Colonic mucosa (tissue), 4 donors: ENCODE measurements around the gene MAGI2. TPM values are rescaled to one million over a fixed set of nuclear protein-coding genes. Genes with fewer than 3 reads are reported as not detected.

ENCODE experiments used
- DNase-seq: peaks from one replicate; pipeline ENCODE4 v3.0.0-alpha.2; 2020
- H3K27ac ChIP-seq: fragments of 200-600 bp; one replicate; pipeline ENCODE4 v1.8.0; 2021
- H3K27me3 ChIP-seq: fragments of 200-600 bp; one replicate; pipeline ENCODE4 v1.8.0; 2021
- H3K36me3 ChIP-seq: fragments of 200-600 bp; one replicate; pipeline ENCODE4 v1.8.0; 2021
- H3K4me1 ChIP-seq: fragments of 200-600 bp; one replicate; pipeline ENCODE4 v1.8.0; 2021; ENCODE audit warnings: mild to moderate bottlenecking
- H3K4me3 ChIP-seq: fragments of 200-600 bp; one replicate; pipeline ENCODE4 v1.8.0; 2021
- H3K9ac ChIP-seq, 2 donors: one replicate each; pipeline ENCODE4 v1.7.0; 2013; ENCODE audit warnings: control low read depth in 2 of 2, low read depth in 2 of 2, low read length in 2 of 2
- H3K9me3 ChIP-seq: fragments of 200-600 bp; one replicate; pipeline ENCODE4 v1.8.0; 2021
- intact Hi-C: fragments of 100-400 bp; cut with DNase I; formaldehyde crosslinking; loops from one replicate; pipeline ENCODE4 v1.14.1; 2022
- total RNA-seq, 2 donors: library from RNA; stranded (reverse); fragmentation: NEBNext Ultra II Directional in 1 of 2; extraction: Animal tissue kit (Norgen Biotek cat#: 25700) in 1 of 2; gene quantifications; one replicate each; pipeline ENCODE4 v1.2.1, GENCODE V29; 2021
- TF ChIP-seq, protein P1 (sequence below): fragments of 200-600 bp; IDR thresholded peaks from one replicate; pipeline ENCODE4 v1.8.0; 2022; ENCODE audit warnings: antibody characterized with exemption, mild to moderate bottlenecking
- donor health status: healthy.
- donor health status: DM: no; HTN: no; CAD: no.
- donor health status: DM: no; HTN: no; CAD: no.

The MAGI2 gene
- total RNA-seq, 2 donors from 2014 or later = 1.1 to 2.4 TPM

DNA sequence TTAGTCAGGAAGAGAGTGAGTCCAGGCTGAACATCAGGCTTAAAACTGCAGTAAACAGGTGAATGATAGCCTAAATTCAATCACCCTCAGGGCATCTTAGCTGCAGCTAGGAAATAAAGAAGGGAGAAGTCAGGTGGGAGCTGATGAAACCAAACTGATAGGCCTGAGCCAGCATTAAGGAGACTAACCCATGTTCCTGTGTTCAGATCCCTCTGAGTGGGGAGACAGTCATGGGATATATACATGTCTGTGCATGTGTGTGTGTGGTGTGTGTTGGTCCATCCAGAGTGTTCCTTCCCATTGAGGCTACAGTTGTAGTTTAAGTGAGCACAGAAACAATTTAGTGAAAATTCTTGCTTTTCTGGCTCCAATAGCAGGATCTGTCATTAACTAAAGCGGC, 1174.0 kb downstream of the MAGI2 start:
- Histone ChIP-seq H3K27me3 (no peaks in the 10 kb centered on the region), H3K27ac (no peak overlapping the region), H3K4me3 (no peak overlapping the region), H3K9ac (no peak overlapping the region), H3K36me3 (no peaks in the 10 kb centered on the region), H3K9me3 (no peaks in the 10 kb centered on the region), H3K4me1 (no peaks in the 10 kb centered on the region)
- no peak for DNase-seq
- TF ChIP-seq, protein P1, sequence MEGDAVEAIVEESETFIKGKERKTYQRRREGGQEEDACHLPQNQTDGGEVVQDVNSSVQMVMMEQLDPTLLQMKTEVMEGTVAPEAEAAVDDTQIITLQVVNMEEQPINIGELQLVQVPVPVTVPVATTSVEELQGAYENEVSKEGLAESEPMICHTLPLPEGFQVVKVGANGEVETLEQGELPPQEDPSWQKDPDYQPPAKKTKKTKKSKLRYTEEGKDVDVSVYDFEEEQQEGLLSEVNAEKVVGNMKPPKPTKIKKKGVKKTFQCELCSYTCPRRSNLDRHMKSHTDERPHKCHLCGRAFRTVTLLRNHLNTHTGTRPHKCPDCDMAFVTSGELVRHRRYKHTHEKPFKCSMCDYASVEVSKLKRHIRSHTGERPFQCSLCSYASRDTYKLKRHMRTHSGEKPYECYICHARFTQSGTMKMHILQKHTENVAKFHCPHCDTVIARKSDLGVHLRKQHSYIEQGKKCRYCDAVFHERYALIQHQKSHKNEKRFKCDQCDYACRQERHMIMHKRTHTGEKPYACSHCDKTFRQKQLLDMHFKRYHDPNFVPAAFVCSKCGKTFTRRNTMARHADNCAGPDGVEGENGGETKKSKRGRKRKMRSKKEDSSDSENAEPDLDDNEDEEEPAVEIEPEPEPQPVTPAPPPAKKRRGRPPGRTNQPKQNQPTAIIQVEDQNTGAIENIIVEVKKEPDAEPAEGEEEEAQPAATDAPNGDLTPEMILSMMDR = no peak
- intact Hi-C loops = no loop called here

DNA sequence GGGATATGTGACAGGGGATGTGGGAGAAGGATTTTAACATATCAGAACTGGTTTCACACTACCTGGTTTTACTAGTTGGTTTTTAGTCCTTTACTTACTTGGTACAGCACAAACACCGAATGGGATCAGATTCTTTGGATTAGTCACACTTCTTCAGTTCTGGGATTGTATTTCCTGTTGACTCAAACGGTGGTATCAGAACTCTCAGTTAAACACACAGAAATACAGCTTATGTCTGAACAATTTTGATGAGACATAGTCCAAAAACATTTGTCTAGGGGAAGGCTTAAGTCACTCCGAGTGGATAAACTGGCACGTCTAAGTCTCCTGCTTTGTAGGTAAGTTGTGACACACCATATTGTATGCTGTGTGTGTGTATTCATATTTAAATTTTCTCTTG, 1174.4 kb downstream of the MAGI2 start:
- Histone ChIP-seq H3K4me3 (no peak overlapping the region), H3K36me3 (no peaks in the 10 kb centered on the region), H3K4me1 (no peaks in the 10 kb centered on the region), H3K9me3 (no peaks in the 10 kb centered on the region), H3K27me3 (no peaks in the 10 kb centered on the region), H3K9ac (no peak overlapping the region), H3K27ac (no peak overlapping the region)
- DNase-seq = no peak
- intact Hi-C loops = no loop called here
- TF ChIP-seq, protein P1 = no peak

DNA sequence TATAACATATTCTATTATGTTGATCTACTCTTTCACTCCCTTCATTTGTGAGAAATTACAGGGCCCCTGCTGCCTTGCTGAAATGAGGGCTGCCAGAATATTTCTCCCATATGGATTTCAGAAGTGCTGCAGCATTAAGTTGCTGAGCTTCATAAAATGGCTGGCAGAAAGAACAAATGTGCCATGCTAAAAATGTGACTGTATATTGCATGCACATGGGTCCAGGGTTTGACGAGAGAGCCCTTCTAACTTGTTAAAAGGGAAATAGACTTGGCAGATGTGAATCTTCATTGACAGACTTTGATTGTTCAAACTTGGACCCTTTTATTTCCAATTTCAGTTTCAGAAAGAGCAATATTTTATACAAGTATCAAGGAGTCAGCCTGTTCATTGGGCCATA, 1186.3 kb downstream of the MAGI2 start:
- TF ChIP-seq, protein P1 = no peak
- intact Hi-C loops = no loop called here
- Histone ChIP-seq H3K4me1 (no peaks in the 10 kb centered on the region), H3K4me3 (no peak overlapping the region), H3K27me3 (no peaks in the 10 kb centered on the region), H3K9ac (no peak overlapping the region), H3K27ac (no peak overlapping the region), H3K36me3 (no peaks in the 10 kb centered on the region), H3K9me3 (no peaks in the 10 kb centered on the region)
- no peak for DNase-seq

DNA sequence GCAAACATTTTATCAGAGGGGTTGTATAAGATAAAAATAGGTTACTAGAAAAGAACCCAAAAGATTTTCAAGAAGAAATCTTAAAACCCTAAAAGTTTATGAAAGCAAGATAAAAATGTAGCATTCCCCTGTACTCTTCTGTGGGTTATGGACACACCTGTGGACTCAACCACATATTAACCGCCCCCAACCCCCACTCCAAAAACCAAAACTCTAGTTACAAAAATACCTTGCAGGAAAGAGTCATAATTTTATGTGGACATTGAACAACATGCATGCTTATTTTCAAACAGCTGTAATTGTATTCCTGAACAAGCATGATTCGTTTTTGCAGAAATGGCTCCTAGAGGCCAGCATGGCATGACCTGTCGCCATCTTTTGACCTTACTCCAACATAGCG, 1188.0 kb downstream of the MAGI2 start:
- TF ChIP-seq, protein P1 = no peak
- H3K9ac ChIP-seq = no peak overlapping the region

DNA sequence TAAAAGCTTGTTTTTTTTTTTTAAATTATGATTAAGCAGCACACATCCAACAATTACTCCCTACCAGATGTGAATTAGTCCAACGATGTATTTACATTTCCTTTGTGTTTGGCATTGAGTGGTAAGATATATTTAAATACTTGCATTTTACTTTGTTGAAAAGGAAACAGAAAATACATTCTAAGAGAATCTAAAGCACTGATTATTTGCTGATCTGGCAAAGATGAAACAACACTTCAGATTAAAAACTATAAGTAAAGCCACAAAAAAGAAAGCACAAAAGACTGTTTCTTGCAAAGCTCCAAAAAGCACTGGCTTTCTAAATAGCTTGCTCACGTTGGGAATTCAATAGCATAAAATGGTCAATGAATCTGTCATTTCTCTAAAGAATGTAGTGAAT, 1188.4 kb downstream of the MAGI2 start:
- intact Hi-C loops = no loop called here
- Histone ChIP-seq H3K27ac (no peak overlapping the region), H3K9ac (no peak overlapping the region), H3K36me3 (no peaks in the 10 kb centered on the region), H3K27me3 (no peaks in the 10 kb centered on the region), H3K9me3 (no peaks in the 10 kb centered on the region), H3K4me1 (no peaks in the 10 kb centered on the region), H3K4me3 (no peak overlapping the region)
- DNase-seq = no peak
- TF ChIP-seq, protein P1 = no peak

More for the DNA sequence above, 1188.0 kb downstream of the MAGI2 start:
- no peaks in the 10 kb centered on the region for H3K27me3 ChIP-seq
- no peak for DNase-seq
- no peaks in the 10 kb centered on the region for H3K36me3 ChIP-seq
- no peaks in the 10 kb centered on the region for H3K4me1 ChIP-seq
- intact Hi-C loops = no loop called here
- no peak overlapping the region for H3K4me3 ChIP-seq
- no peak overlapping the region for H3K27ac ChIP-seq
- no peaks in the 10 kb centered on the region for H3K9me3 ChIP-seq

DNA sequence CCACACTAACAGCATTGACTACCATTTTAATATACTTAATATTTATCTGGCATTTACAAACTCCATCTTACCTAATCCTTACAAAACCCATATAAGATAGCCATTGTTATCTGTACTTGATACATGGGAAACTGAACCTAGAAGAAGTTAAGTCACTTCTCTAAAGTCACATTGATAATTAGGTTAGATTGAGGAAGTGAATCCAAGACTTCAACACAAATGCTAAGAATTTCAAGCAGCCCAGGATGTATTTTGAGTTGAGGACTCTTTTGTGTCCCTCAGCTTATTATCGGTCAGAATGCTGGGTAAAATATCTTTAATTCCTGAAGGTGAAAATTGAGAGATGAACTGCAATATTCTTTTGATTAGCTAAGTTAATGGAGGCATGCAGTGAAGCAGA, 1189.4 kb downstream of the MAGI2 start:
- Histone ChIP-seq H3K9ac (no peak overlapping the region), H3K27ac (no peak overlapping the region), H3K27me3 (no peaks in the 10 kb centered on the region), H3K4me1 (no peaks in the 10 kb centered on the region), H3K36me3 (no peaks in the 10 kb centered on the region), H3K4me3 (no peak overlapping the region), H3K9me3 (no peaks in the 10 kb centered on the region)
- TF ChIP-seq, protein P1 = no peak
- no peak for DNase-seq
- intact Hi-C loops = no loop called here
